Measurements from ENCODE around the gene CD96. TPM values are rescaled to one million over a fixed set of nuclear protein-coding genes. Genes with fewer than 3 reads are reported as not detected.

CD96 gene
- total RNA-seq, 1 experiment from 2014 or later, result not detected

DNA sequence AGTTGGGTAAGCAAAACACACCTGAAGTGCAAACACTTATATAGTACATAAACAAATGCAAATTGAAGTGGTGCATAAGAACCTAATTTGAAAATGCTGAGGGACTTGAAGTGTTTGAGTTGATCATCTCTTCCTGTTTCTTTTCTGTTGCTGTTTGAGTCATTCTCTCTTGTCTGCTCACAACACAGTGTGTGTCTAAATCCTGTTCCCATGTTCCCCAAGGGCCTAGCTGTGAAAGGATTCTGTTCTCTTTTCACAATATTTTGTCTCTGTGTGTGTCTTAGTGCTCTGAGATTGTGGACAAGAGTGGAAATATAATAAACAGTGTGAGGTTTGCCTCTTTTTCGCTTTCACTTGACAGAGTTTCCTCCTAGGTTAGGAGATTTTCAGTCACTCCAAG is 6.1 kb downstream of the CD96 start:
- Mint-ChIP-seq H3K36me3 (ENCODE audit: insufficient read depth in 1 of 3, low read depth in 3 of 3) (no peaks in the 10 kb centered on the region), H3K27me3 (ENCODE audit: low read depth) (no peaks in the 10 kb centered on the region), H3K9me3 (no peaks in the 10 kb centered on the region), H3K4me1 (no peaks in the 10 kb centered on the region; a peak in 2 of 4 replicates), H3K27ac (no peak overlapping the region), H3K4me3 (no peak overlapping the region)
- peaks cover 4% of the 10 kb centered on the region; the same call in 1 of the 2 replicates for H3K4me1 ChIP-seq (ENCODE audit: insufficient read depth, low read length)
- no peak overlapping the region for H2BK5ac ChIP-seq (ENCODE audit: insufficient read length, low read length)
- no peak overlapping the region for H2BK120ac ChIP-seq (ENCODE audit: low read depth, low read length, poor library complexity, severe bottlenecking)
- no peak overlapping the region for H3K18ac ChIP-seq (ENCODE audit: insufficient read length, low read depth, low read length)
- no peak overlapping the region for H3K27ac ChIP-seq (ENCODE audit: insufficient read length, low read depth, low read length)
- no peak overlapping the region for H3K9ac ChIP-seq (ENCODE audit: extremely low read depth, insufficient read length, low read length)
- no peak overlapping the region for H3K4ac ChIP-seq (ENCODE audit: low read depth, low read length)
- 0 out of 2 replicates have a peak, but pooled peaks cover 1% of the 10 kb centered on the region for H3K79me2 ChIP-seq (ENCODE audit: insufficient read depth, low read length)
- no peak overlapping the region for H3K56ac ChIP-seq (ENCODE audit: insufficient read length, low read depth, low read length)
- no peaks in the 10 kb centered on the region for H3K9me3 ChIP-seq (ENCODE audit: control insufficient read depth, low read depth, low read length)
- no peak overlapping the region for H4K8ac ChIP-seq (replicated peaks; ENCODE audit: insufficient read length, low read depth, low read length)
- H4K91ac ChIP-seq (ENCODE audit: insufficient read length, low read depth, low read length), result no peak overlapping the region
- H3T11ph ChIP-seq (ENCODE audit: low read length), result no peak overlapping the region
- H2BK12ac ChIP-seq (ENCODE audit: insufficient read length, low read depth, low read length), result no peak overlapping the region
- H3K79me1 ChIP-seq (ENCODE audit: insufficient read depth, low read depth, low read length, poor library complexity, severe bottlenecking), result no peaks in the 10 kb centered on the region
- H2AK5ac ChIP-seq (ENCODE audit: insufficient read length, low read length), result no peak overlapping the region
- no peaks in the 10 kb centered on the region for H3K27me3 ChIP-seq (ENCODE audit: insufficient read depth, low read length)
- no peaks in the 10 kb centered on the region for H3K23me2 ChIP-seq (ENCODE audit: insufficient read length, low read depth, low read length, poor library complexity, severe bottlenecking)
- WGBS (ENCODE audit: extremely low coverage, insufficient read length, low lambda C conversion rate), result no CpG with 5 or more reads among the region's 1 CpG
- H2BK15ac ChIP-seq (ENCODE audit: low read depth, low read length), result no peak overlapping the region
- H2AFZ ChIP-seq (ENCODE audit: low read length), result no peak overlapping the region
- H3K14ac ChIP-seq (ENCODE audit: insufficient read depth, low read length), result no peak overlapping the region
- no peak overlapping the region for H3K23ac ChIP-seq (ENCODE audit: insufficient read length, low read depth, low read length)
- no peak overlapping the region for H2BK20ac ChIP-seq (ENCODE audit: low read depth, low read length, poor library complexity, severe bottlenecking)
- DNase-seq, result no peak
- H4K5ac ChIP-seq (ENCODE audit: insufficient read length, low read depth, low read length), result no peak overlapping the region
- no peak for TF ChIP-seq CTCF (conservative IDR thresholded peaks at IDR 0.05)
- H3K4me2 ChIP-seq (ENCODE audit: insufficient read depth, insufficient read length, low read length), result no peak overlapping the region
- no peaks in the 10 kb centered on the region for H4K20me1 ChIP-seq (ENCODE audit: control insufficient read depth, insufficient read depth, insufficient read length)
